Mesenchymal stem cell (in vitro differentiated cells and primary cell): ENCODE measurements around the gene LMX1B.

Source experiments
- DNase-seq: peaks from one replicate; pipeline ENCODE4 v3.0.0-alpha.2; 2013
- H2AFZ ChIP-seq: one replicate; pipeline ENCODE4 v1.6.1; 2013; ENCODE audit warnings: low read depth, mild to moderate bottlenecking, control low read depth, inconsistent platforms, low read length, moderate library complexity
- H2AK5ac ChIP-seq: 2 replicates; pipeline ENCODE4 v1.6.1; 2013; ENCODE audit warnings: low read length, moderate library complexity, mild to moderate bottlenecking, inconsistent platforms; ENCODE audit not compliant: severe bottlenecking
- H2BK120ac ChIP-seq: one replicate; pipeline ENCODE4 v1.6.1; 2013; ENCODE audit warnings: low read depth, mild to moderate bottlenecking, inconsistent platforms, low read length, moderate library complexity
- H2BK12ac ChIP-seq, 2 experiments: one replicate each; pipeline ENCODE4 v1.6.1; 2013; ENCODE audit warnings: inconsistent platforms in 2 of 2, low read length in 2 of 2, mild to moderate bottlenecking in 2 of 2, moderate library complexity in 2 of 2, control low read depth in 1 of 2
- H2BK15ac ChIP-seq: one replicate; pipeline ENCODE4 v1.6.1; 2013; ENCODE audit warnings: mild to moderate bottlenecking, low read depth, inconsistent platforms; ENCODE audit not compliant: poor library complexity, severe bottlenecking
- H2BK5ac ChIP-seq: 2 replicates; pipeline ENCODE4 v1.6.1; 2013; ENCODE audit warnings: low read depth, mild to moderate bottlenecking, low read length, control low read depth, inconsistent platforms; ENCODE audit not compliant: poor library complexity, severe bottlenecking
- H3K14ac ChIP-seq, 2 experiments: one replicate each; pipeline ENCODE4 v1.6.1; 2013; ENCODE audit warnings: inconsistent platforms in 2 of 2, low read length in 2 of 2, control low read depth in 1 of 2, mild to moderate bottlenecking in 1 of 2, moderate library complexity in 1 of 2
- H3K18ac ChIP-seq, 2 experiments: one replicate each; pipeline ENCODE4 v1.6.1; 2013; ENCODE audit warnings: inconsistent platforms in 2 of 2, low read length in 2 of 2, control low read depth in 1 of 2, low read depth in 1 of 2, mild to moderate bottlenecking in 1 of 2
- H3K23ac ChIP-seq, 2 experiments: one replicate each; pipeline ENCODE4 v1.6.1; 2013; ENCODE audit warnings: inconsistent platforms in 2 of 2, low read length in 2 of 2, mild to moderate bottlenecking in 2 of 2, moderate library complexity in 2 of 2, control low read depth in 1 of 2
- H3K27ac ChIP-seq: 2 replicates; pipeline ENCODE4 v1.5.1; 2013; ENCODE audit warnings: mild to moderate bottlenecking, moderate library complexity, low read length, control low read depth, inconsistent platforms; ENCODE audit not compliant: poor library complexity, severe bottlenecking
- H3K27me3 ChIP-seq, 2 experiments: 2 replicates each; pipeline versions ENCODE4 v1.6.1 to v1.7.0; 2013; ENCODE audit warnings: low read length in 2 of 2, mild to moderate bottlenecking in 2 of 2, moderate library complexity in 2 of 2, control low read depth in 1 of 2, inconsistent platforms in 1 of 2; ENCODE audit not compliant: control insufficient read depth in 1 of 2, insufficient read depth in 1 of 2
- H3K36me3 ChIP-seq, 2 experiments: 2 replicates each; pipeline versions ENCODE4 v1.6.1 to v1.7.0; 2013; ENCODE audit warnings: low read length in 2 of 2, control low read depth in 1 of 2, inconsistent platforms in 1 of 2, low read depth in 1 of 2, mild to moderate bottlenecking in 1 of 2; ENCODE audit not compliant: insufficient read depth in 2 of 2, control insufficient read depth in 1 of 2
- H3K4ac ChIP-seq, 2 experiments: one replicate each; pipeline ENCODE4 v1.6.1; 2013; ENCODE audit warnings: inconsistent platforms in 2 of 2, low read length in 2 of 2, mild to moderate bottlenecking in 2 of 2, moderate library complexity in 2 of 2, control low read depth in 1 of 2, low read depth in 1 of 2
- H3K4me1 ChIP-seq: 2 replicates; pipeline ENCODE4 v1.6.1; 2013; ENCODE audit warnings: low read depth, low read length, control low read depth; ENCODE audit not compliant: control insufficient read depth, insufficient read depth
- H3K4me2 ChIP-seq: 2 replicates; pipeline ENCODE4 v1.6.1; 2013; ENCODE audit warnings: low read length, mild to moderate bottlenecking, inconsistent platforms; ENCODE audit not compliant: poor library complexity, severe bottlenecking
- H3K4me3 ChIP-seq, 2 experiments: 2 replicates each; pipeline versions ENCODE4 v1.5.1 to v1.7.0; 2013; ENCODE audit warnings: low read length in 2 of 2, mild to moderate bottlenecking in 2 of 2, control low read depth in 1 of 2, low read depth in 1 of 2; ENCODE audit not compliant: insufficient read depth in 1 of 2
- H3K79me1 ChIP-seq: replicated peaks from 2 replicates; pipeline ENCODE4 v1.6.1; 2013; ENCODE audit warnings: mild to moderate bottlenecking, control low read depth, low read length, inconsistent platforms; ENCODE audit not compliant: poor library complexity, severe bottlenecking
- H3K9ac ChIP-seq: 2 replicates; pipeline ENCODE4 v1.7.0; 2013; ENCODE audit warnings: mild to moderate bottlenecking, low read length, moderate library complexity
- H3K9me3 ChIP-seq: 2 replicates; pipeline ENCODE4 v1.7.0; 2013; ENCODE audit warnings: mild to moderate bottlenecking, low read length; ENCODE audit not compliant: control insufficient read depth
- H4K8ac ChIP-seq: one replicate; pipeline ENCODE4 v1.6.1; 2013; ENCODE audit warnings: inconsistent platforms, mild to moderate bottlenecking, low read length, moderate library complexity
- H4K91ac ChIP-seq: one replicate; pipeline ENCODE4 v1.6.1; 2013; ENCODE audit warnings: mild to moderate bottlenecking, low read length, inconsistent platforms
- WGBS: methylation state at CpG from one replicate; pipeline ENCODE4 v1.1.7; 2013; ENCODE audit warnings: mixed read lengths; 5-methylcytosine and 5-hydroxymethylcytosine counted together

The LMX1B gene

GRCh38 chr9:126682928-126683697, 69.4 kb downstream of the LMX1B start:
- Histone ChIP-seq H3K9me3 (no peaks in the 10 kb centered on the region), H3K23ac (no peak overlapping the region), H2AFZ (no peak overlapping the region), H3K27ac (no peak overlapping the region), H3K4me1 (peaks cover 9% of the 10 kb centered on the region), H3K79me1 (no peaks in the 10 kb centered on the region), H3K36me3 (no peaks in the 10 kb centered on the region), H2BK12ac (no peak overlapping the region), H3K18ac (no peak overlapping the region), H2AK5ac (no peak overlapping the region), H3K27me3 (peaks cover 83 to 88% of the 10 kb centered on the region in 2 experiments), H3K4ac (no peak overlapping the region), H3K4me2 (peak overlapping the region; percentile 55), H2BK120ac (no peak overlapping the region), H4K91ac (no peak overlapping the region), H4K8ac (no peak overlapping the region), H3K4me3 (no peak overlapping the region), H2BK5ac (no peak overlapping the region), H3K14ac (no peak overlapping the region), H3K9ac (no peak overlapping the region), H2BK15ac (no peak overlapping the region)
- WGBS = 5% methylated on average over 54 of the region's 69 CpGs
- no peak for DNase-seq

GRCh38 chr9:126683698-126684044, 69.9 kb downstream of the LMX1B start:
- Histone ChIP-seq H2BK12ac (no peak overlapping the region), H2AK5ac (no peak overlapping the region), H3K14ac (no peak overlapping the region), H3K4me1 (peaks cover 9% of the 10 kb centered on the region), H3K36me3 (no peaks in the 10 kb centered on the region), H3K79me1 (no peaks in the 10 kb centered on the region), H3K4me2 (no peak overlapping the region), H3K9me3 (no peaks in the 10 kb centered on the region), H3K18ac (no peak overlapping the region), H2BK5ac (no peak overlapping the region), H2BK120ac (no peak overlapping the region), H3K23ac (no peak overlapping the region), H2BK15ac (no peak overlapping the region), H4K8ac (no peak overlapping the region), H3K4me3 (no peak overlapping the region), H3K27ac (no peak overlapping the region), H3K9ac (no peak overlapping the region), H4K91ac (no peak overlapping the region), H3K4ac (no peak overlapping the region), H2AFZ (no peak overlapping the region), H3K27me3 (peaks cover 83 to 89% of the 10 kb centered on the region in 2 experiments)
- WGBS = 33% methylated on average over 5 of the region's 5 CpGs
- DNase-seq = no peak

GRCh38 chr9:126684345-126684744, 70.6 kb downstream of the LMX1B start:
- Histone ChIP-seq H3K9ac (no peak overlapping the region), H2AK5ac (no peak overlapping the region), H4K91ac (no peak overlapping the region), H3K4ac (no peak overlapping the region), H3K4me3 (no peak overlapping the region), H3K79me1 (no peaks in the 10 kb centered on the region), H3K36me3 (no peaks in the 10 kb centered on the region), H3K4me2 (no peak overlapping the region), H2BK12ac (no peak overlapping the region), H3K23ac (no peak overlapping the region), H4K8ac (no peak overlapping the region), H3K18ac (no peak overlapping the region), H2BK120ac (no peak overlapping the region), H2BK15ac (no peak overlapping the region), H2BK5ac (no peak overlapping the region), H3K27me3 (peaks cover 83 to 87% of the 10 kb centered on the region in 2 experiments), H3K9me3 (no peaks in the 10 kb centered on the region), H3K4me1 (peaks cover 9% of the 10 kb centered on the region), H3K27ac (no peak overlapping the region), H2AFZ (no peak overlapping the region), H3K14ac (no peak overlapping the region)
- DNase-seq = no peak
- WGBS = 86% methylated on average over 2 of the region's 3 CpGs

- no peak overlapping the region for H3K4me3 ChIP-seq
- H3K27ac ChIP-seq = no peak overlapping the region
- H3K9me3 ChIP-seq = no peaks in the 10 kb centered on the region
- H3K36me3 ChIP-seq = no peaks in the 10 kb centered on the region
- no peak overlapping the region for H3K9ac ChIP-seq
- no peak overlapping the region for H3K4ac ChIP-seq
- DNase-seq = no peak
- no peak overlapping the region for H4K8ac ChIP-seq
- H2AFZ ChIP-seq = no peak overlapping the region
- no peak overlapping the region for H2AK5ac ChIP-seq
- no peak overlapping the region for H2BK5ac ChIP-seq
- 43% methylated on average over 5 of the region's 5 CpGs for WGBS
- H3K18ac ChIP-seq = no peak overlapping the region
- no peak overlapping the region for H2BK120ac ChIP-seq
- H2BK12ac ChIP-seq = no peak overlapping the region
- H2BK15ac ChIP-seq = no peak overlapping the region
- H3K4me2 ChIP-seq = no peak overlapping the region
- H3K4me1 ChIP-seq = peaks cover 9% of the 10 kb centered on the region
- H3K27me3 ChIP-seq = peaks cover 86 to 90% of the 10 kb centered on the region in 2 experiments
- no peak overlapping the region for H3K23ac ChIP-seq
- H4K91ac ChIP-seq = no peak overlapping the region
- no peak overlapping the region for H3K14ac ChIP-seq
- H3K79me1 ChIP-seq = no peaks in the 10 kb centered on the region
Measured at GRCh38 chr9:126684965-126685465, 71.3 kb downstream of the LMX1B start.
